ENCODE results near the gene FGD2. TPM values are rescaled to one million over a fixed set of nuclear protein-coding genes. Genes with fewer than 3 reads are reported as not detected.

The FGD2 gene
- total and polyA plus RNA-seq, 3 donors from 2014 or later: 5.8 to 16.0 (median 7.0) TPM

- WGBS, 2 donors: 72 to 87% methylated on average over 4 of the region's 4 CpGs
- Histone ChIP-seq H3K9me3 (no peaks in the 10 kb centered on the region), H3K4me1 (peaks cover 31% of the 10 kb centered on the region), H3K4me3 (no peak overlapping the region), H3K27ac (no peak overlapping the region), H3K27me3 (no peaks in the 10 kb centered on the region), H3K36me3 (ENCODE audit: low read depth, missing control alignments) (no peaks in the 10 kb centered on the region)
- intact Hi-C loops (cut with DNase I; ENCODE audit: low total_unique reads): loop anchor here (5.0 kb wide), 1 partner anchor 122 kb away; the partner anchor contains the start of gene PIM1
- TF ChIP-seq CTCF (IDR thresholded peaks at IDR 0.05) (no peak), POLR2A (IDR thresholded peaks at IDR 0.05) (no peak)
- no peak for DNase-seq
Observed at GRCh38 chr6:37050854-37051137, 45.3 kb downstream of the FGD2 start.

- DNase-seq: peak; percentile 93
- TF ChIP-seq POLR2A (IDR thresholded peaks at IDR 0.05) (no peak), CTCF (IDR thresholded peaks at IDR 0.05) (peak; percentile 86 to 92 (median 88))
- WGBS, 2 donors: 47 to 69% methylated on average over 15 to 19 of the region's 25 CpGs
- intact Hi-C loops (cut with DNase I; ENCODE audit: low total_unique reads): loop anchor here (5.0 kb wide), 1 partner anchor 121 kb away; the partner anchor contains the start of gene PIM1
- H3K27ac ChIP-seq: no peak overlapping the region
- H3K9me3 ChIP-seq: no peaks in the 10 kb centered on the region
- H3K4me3 ChIP-seq: no peak overlapping the region
- peaks cover 26% of the 10 kb centered on the region for H3K4me1 ChIP-seq
- H3K27me3 ChIP-seq: no peaks in the 10 kb centered on the region
- H3K36me3 ChIP-seq (ENCODE audit: low read depth, missing control alignments): no peaks in the 10 kb centered on the region
Observed at GRCh38 chr6:37051138-37052026, 45.9 kb downstream of the FGD2 start.

GRCh38 chr6:37052027-37052628 is 46.7 kb downstream of the FGD2 start:
- no peak for DNase-seq
- no peak overlapping the region for H3K27ac ChIP-seq
- 70 to 76% methylated on average over 6 to 9 of the region's 9 CpGs for WGBS, 2 donors
- intact Hi-C loops (cut with DNase I; ENCODE audit: low total_unique reads): loop anchor here (5.0 kb wide), 1 partner anchor 120 kb away; the partner anchor contains the start of gene PIM1
- H3K9me3 ChIP-seq: no peaks in the 10 kb centered on the region
- no peaks in the 10 kb centered on the region for H3K27me3 ChIP-seq
- no peaks in the 10 kb centered on the region for H3K36me3 ChIP-seq (ENCODE audit: low read depth, missing control alignments)
- no peak for TF ChIP-seq POLR2A (IDR thresholded peaks at IDR 0.05)
- TF ChIP-seq CTCF (IDR thresholded peaks at IDR 0.05): no peak
- no peak overlapping the region for H3K4me3 ChIP-seq
- peaks cover 22% of the 10 kb centered on the region for H3K4me1 ChIP-seq

GRCh38 chr6:37053683-37054082 is 48.2 kb downstream of the FGD2 start:
- H3K36me3 ChIP-seq (ENCODE audit: low read depth, missing control alignments): no peaks in the 10 kb centered on the region
- H3K4me1 ChIP-seq: peaks cover 22% of the 10 kb centered on the region
- H3K27ac ChIP-seq: no peak overlapping the region
- TF ChIP-seq POLR2A (IDR thresholded peaks at IDR 0.05): no peak
- TF ChIP-seq CTCF (IDR thresholded peaks at IDR 0.05): no peak
- 76 to 93% methylated on average over 6 to 7 of the region's 7 CpGs for WGBS, 2 donors
- no peak overlapping the region for H3K4me3 ChIP-seq
- no peak for DNase-seq
- no peaks in the 10 kb centered on the region for H3K27me3 ChIP-seq
- intact Hi-C loops (cut with DNase I; ENCODE audit: low total_unique reads): loop anchor here (5.0 kb wide), 1 partner anchor 119 kb away; the partner anchor contains the start of gene PIM1
- no peaks in the 10 kb centered on the region for H3K9me3 ChIP-seq

All from testis (tissue), 3 donors.